HG03521 (cell line): ENCODE results near the gene FOXK1.
"Not testable (repeated sequence)": the region's sequence is repeated elsewhere in the genome, so short reads cannot be mapped to it uniquely, and the experiment has no call there.

Experiments
- ATAC-seq: cut with Tn5 transposase; IDR thresholded peaks from one replicate; pipeline ENCODE4 v1.9.1; 2021; ENCODE audit warnings: mild to moderate bottlenecking, moderate library complexity; ENCODE audit not compliant: unreplicated experiment

Gene FOXK1

GRCh38 chr7:4665661-4666060 lies 16.4 kb upstream of the FOXK1 start:
- no peak for ATAC-seq

DNA sequence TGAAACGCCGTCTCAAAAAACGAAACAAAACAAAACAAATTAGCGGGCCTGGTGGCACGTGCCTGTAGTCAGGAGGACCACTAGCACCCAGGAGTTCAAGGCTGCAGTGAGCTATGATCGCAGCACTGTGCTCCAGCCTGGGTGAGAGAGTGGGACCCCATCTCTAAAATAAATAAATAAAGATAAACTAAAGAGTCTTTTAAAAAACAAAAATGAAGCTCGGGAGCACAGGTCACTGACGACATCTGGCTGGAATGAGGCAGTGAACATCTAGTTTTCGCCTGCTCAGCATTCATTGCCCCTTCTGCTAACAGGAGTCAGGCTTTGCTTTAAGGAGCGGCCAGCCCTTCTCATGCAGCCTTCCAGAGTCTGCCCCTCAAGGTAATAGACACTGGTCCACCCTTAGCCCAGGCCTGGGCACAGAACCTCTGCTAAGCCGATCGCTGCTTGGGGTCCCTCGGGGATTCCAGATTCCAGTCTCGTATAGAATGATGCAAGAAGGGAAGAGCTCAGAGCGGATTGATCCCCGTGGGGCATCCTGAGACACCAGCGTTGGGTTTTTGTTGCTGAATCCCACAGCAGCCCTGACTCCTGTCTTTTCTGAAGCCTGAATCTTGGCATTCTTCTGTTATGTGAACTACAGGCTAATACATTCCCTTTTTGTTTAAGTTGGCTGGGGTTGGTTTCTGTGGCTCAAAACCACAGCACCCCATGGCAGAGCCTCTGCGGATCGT lies 14.2 kb upstream of the FOXK1 start:
- ATAC-seq: no peak

- ATAC-seq: no peak
These were observed 13.6 kb upstream of the FOXK1 start for GRCh38 chr7:4668510-4668847.

DNA sequence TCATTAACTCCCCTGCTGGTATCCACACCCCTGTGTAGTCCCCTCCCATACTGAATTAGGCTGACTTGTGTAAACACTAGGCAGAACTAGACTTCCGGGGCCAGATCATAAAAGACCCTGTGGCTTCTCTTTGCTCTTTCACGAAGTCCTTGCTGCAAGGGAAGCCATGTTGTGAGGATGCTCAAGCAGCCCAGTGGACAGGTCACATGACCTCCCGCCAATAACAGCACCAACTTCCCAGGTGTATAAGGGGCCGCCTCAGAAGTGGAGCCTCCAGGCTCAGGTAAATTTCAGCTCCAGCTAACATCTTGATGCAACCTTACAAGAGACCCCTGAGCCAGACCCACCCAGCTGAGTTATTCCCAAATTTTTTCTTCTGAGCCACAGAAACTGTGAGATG lies 11.3 kb upstream of the FOXK1 start:
- ATAC-seq: no peak

- ATAC-seq: no peak
These were observed 6.2 kb upstream of the FOXK1 start for GRCh38 chr7:4675771-4676367.

- not testable (repeated sequence) for ATAC-seq
These were observed 4.6 kb upstream of the FOXK1 start for GRCh38 chr7:4677518-4677917.

DNA sequence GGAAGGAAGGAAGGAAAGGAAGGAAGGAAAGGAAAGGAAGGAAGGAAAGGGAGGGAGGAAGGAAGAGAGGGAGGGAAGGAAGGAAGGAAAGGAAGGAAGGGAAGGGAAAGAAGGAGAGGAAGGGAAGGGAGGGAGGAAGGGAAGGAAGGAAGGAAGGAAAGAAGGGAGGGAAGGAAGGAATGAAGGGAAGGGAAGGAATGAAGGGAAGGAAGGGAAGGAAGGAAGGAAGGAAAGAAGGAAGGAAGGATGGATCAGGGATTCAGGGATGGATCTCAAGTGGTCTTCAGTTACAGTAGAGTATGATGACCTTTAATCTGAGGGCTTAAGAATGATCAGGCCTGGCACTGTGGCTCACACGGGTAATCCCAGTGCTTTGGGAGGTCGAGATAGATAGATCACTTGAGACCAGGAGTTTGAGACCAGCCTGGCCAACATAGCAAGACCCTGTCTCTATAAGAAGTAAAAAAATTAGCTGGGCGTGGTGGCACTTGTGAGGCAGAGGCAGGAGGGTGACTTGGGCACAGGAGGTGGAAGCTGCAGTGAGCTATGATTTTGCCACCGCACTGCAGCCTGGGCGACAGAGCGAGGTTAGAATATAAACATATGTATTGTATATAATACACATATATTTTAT lies 760 bp upstream of the FOXK1 start:
- no peak for ATAC-seq

- peak; percentile 33 for ATAC-seq
These were observed 537 bp downstream of the FOXK1 start for GRCh38 chr7:4682621-4683042.

- ATAC-seq: no peak
These were observed 1.2 kb downstream of the FOXK1 start for GRCh38 chr7:4683043-4683883.

DNA sequence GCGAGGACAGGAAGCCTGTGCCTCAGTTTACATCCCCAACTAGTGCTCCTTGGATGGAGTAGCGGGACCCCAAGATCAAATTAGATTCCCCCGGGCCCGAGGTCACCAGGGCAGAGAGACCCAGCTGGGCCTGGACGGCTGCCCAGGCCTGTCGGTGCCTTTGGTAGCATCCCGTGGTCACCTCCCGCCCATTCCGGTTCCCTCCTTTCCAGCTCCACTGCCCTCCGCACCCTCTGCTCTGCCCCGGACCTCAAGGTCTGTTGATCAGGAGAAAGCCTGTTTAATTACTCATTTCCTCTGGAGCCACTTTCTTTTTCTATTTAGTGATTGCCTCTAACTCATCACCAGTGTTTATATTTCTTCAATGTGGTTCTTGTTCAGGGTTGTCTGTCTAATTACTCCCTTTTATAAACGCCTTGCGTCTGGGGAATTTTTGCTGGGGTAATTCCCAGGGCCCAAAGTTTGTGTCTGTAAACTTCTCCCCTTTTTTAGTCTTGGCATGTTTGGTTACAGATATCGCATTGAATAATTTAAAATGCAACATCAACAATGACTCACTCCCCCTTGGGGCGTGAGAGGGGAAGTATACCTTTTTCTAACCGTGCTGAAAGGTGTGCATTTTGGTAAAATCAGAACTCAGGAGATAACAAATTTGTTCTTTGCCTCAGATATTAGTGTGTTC lies 1.9 kb downstream of the FOXK1 start:
- no peak for ATAC-seq

DNA sequence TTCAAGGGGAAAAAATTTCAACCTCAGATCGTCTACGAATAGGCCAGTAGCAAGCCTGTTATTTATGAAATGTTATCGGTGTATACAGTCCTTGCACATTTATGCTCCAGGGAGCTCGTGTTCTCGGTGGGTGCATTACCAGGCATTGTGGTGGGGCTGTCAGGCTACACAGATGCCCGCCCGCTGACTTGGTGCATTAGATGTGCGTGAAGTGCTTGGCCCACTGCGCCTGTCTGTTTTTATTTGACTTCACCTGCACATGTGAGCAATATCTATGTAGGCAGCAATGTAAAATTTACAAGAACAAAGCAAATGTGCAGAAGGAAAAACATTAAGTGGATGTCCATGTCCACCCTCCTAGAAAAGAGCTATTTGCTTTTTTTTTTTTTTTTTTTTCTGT lies 2.8 kb downstream of the FOXK1 start:
- no peak for ATAC-seq

GRCh38 chr7:4685676-4686075 lies 3.6 kb downstream of the FOXK1 start:
- not testable (repeated sequence) for ATAC-seq

GRCh38 chr7:4687956-4688355 lies 5.9 kb downstream of the FOXK1 start:
- ATAC-seq: no peak

DNA sequence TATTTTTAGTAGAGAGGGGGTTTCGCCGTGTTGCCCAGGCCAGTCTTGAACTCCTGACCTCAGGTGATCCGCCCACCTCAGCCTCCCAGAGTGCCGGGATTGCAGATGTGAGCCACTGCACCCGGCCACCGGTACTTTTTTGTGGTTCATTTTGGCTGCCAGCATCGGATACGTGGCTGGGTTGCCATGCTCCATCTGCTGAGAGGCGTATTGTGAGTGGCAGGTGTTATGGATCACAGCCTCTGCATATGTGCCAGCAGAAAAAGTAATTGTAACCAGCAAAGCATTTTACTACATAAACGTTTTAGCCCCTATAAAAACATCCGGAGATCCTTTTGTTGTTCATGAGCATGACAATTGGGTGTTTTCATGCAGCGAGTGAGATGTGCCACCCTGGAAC lies 7.1 kb downstream of the FOXK1 start:
- no peak for ATAC-seq

DNA sequence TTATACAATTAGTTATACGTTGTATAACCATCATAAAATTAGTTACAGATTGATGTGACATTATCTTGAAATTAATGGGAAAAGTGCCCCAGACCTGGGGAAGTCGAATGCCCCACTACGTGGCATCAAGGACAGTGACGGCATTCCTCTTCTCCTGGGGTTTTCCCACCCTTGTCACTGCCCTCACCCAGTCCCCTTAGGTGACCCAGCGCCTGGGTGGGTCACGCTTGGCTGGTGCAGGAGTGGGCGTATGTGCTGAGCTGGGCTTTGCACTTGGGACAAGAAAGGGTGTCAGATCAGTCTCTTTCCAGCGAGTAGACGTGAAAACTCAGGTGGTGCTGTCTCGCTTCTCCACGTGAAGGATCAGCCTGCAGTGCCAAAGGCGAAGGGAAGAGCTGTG lies 7.6 kb downstream of the FOXK1 start:
- no peak for ATAC-seq

DNA sequence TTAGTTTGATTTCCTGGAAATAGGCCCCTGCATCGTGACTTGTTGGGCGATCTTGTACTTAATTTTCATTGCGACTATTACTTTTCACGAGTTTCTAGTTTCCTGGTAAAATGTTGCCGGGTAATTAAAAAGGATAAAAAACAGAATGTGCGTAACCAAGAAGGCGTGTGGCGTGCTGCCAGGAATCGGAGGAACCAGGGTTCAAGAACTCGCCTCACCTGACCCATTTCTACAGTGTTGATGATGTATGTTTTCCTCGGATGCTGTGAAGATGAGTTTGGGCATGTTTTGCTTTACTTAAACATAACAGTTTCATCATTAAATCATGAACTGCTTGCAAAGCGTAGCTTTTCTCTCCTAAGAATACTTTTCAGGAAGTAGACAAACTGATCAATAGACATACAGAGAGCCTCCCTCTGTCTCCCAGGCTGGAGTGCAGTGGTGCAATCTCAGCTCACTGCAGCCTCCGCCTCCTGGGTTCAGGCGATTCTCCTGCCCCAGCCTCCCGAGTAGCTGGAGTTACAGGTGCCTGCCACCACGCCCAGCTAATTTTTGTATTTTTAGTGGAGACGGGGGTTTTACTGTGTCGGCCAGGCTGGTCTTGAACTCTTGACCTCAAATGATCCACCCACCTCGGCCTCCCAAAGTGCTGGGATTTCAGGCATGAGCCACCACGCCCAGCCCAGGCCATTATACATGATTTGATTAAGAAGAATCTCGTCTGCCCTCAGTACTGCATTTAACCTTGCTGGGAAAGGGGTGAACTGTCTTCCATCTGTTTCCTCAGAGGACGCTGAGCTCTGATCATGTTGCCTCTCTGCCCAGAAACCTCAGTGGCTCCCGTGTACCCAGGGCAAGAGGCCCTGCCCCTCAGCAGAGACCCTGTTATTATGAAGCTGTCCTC lies 9.1 kb downstream of the FOXK1 start:
- ATAC-seq: no peak

DNA sequence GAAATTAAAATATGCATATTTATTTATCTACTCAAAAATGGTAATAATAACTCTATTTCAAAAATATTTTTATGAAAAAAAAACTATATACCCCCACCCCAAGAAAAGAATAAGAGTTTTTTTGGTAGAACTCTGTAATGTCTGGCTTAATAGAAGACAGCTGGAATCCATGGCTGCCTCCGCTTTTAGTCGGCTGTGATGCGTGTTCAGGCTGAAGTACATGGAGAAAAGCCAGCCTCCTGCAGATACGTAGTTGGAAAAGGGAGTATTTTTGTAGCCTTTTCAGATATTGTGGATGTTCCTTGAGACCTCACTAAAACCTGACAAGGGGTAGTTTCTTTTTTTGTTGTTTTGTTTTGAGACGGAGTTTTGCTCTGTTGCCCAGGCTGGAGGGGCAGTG lies 10.0 kb downstream of the FOXK1 start:
- no peak for ATAC-seq

- not testable (repeated sequence) for ATAC-seq
These were observed 10.5 kb downstream of the FOXK1 start for GRCh38 chr7:4692622-4693021.

- no peak for ATAC-seq
These were observed 11.1 kb downstream of the FOXK1 start for GRCh38 chr7:4693152-4693551.

DNA sequence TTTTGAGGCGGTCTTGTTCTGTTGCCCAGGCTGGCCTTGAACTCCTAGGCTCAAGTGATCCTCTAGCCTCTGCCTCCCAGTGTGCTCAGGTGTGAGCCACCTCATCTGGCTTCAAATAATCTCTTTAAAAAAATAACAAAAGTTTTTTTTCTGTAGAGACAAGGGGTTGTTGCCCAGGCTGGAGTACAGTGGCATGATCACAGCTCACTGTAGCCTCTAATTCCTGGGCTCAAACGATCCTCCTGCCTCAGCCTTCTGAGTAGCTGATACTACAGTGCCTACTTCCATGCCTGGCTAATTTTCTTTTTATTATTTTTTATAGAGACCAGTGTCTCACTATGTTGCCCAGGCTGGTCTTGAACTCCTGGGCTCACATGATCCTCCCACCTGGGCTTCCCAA lies 11.7 kb downstream of the FOXK1 start:
- no peak for ATAC-seq
